DND-41 (cell line): ENCODE results near the gene MT1M.

Experiments used
- EZH2 ChIP-seq: IDR thresholded peaks from 3 replicates; pipeline ENCODE4 v1.6.1; 2012; ENCODE audit warnings: borderline replicate concordance, low read depth, mild to moderate bottlenecking, moderate library complexity, low read length, inconsistent platforms; ENCODE audit not compliant: severe bottlenecking
- TF ChIP-seq, protein P1 (sequence below): IDR thresholded peaks from 2 replicates; pipeline ENCODE4 v1.5.1; 2012; ENCODE audit warnings: borderline replicate concordance, low read length, moderate library complexity, mild to moderate bottlenecking; ENCODE audit not compliant: poor library complexity, severe bottlenecking; ENCODE audit errors: extremely low read depth

DNA sequence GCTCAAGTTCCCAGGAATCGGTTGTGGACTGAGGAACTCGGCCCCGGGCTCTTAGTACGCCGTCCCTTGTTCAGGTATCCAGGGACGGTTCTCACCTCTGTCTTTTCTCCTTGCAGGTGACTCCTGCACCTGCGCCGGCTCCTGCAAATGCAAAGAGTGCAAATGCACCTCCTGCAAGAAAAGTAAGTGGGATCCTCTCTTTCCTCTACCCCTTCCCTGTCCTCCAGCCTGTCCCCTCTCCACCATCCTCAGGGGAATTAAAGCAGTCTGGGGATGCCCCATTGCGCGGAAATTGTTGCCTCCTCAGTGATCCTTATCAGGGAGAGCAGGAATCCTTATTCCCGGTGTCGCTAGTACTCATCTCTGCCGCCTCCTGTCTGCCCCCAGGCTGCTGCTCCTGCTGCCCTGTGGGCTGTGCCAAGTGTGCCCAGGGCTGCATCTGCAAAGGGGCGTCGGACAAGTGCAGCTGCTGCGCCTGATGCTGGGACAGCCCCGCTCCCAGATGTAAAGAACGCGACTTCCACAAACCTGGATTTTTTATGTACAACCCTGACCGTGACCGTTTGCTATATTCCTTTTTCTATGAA, 23.5 kb upstream of the MT1M start:
- TF ChIP-seq, protein P1, sequence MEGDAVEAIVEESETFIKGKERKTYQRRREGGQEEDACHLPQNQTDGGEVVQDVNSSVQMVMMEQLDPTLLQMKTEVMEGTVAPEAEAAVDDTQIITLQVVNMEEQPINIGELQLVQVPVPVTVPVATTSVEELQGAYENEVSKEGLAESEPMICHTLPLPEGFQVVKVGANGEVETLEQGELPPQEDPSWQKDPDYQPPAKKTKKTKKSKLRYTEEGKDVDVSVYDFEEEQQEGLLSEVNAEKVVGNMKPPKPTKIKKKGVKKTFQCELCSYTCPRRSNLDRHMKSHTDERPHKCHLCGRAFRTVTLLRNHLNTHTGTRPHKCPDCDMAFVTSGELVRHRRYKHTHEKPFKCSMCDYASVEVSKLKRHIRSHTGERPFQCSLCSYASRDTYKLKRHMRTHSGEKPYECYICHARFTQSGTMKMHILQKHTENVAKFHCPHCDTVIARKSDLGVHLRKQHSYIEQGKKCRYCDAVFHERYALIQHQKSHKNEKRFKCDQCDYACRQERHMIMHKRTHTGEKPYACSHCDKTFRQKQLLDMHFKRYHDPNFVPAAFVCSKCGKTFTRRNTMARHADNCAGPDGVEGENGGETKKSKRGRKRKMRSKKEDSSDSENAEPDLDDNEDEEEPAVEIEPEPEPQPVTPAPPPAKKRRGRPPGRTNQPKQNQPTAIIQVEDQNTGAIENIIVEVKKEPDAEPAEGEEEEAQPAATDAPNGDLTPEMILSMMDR = peak; percentile 22
- TF ChIP-seq EZH2 = no peak
